Body of pancreas (tissue), 4 donors: ENCODE measurements around the gene TFB2M. TPM values are rescaled to one million over a fixed set of nuclear protein-coding genes. Genes with fewer than 3 reads are reported as not detected.

Source experiments
- ATAC-seq: fragments of 150-250 bp; one replicate; pipeline ENCODE4 v1.9.1; 2016
- DNase-seq, 4 donors: peaks; one replicate each; pipeline ENCODE4 v3.0.0-alpha.2; 2019
- H3K27ac ChIP-seq, 4 donors: fragments of 200-600 bp; sonication (generic); 1 replicate in 3 of 4; 2 replicates in 1 of 4; pipeline versions ENCODE4 v1.5.1 to v1.6.1; 2016 to 2019; ENCODE audit warnings: mild to moderate bottlenecking in 1 of 4, mixed read lengths in 1 of 4, moderate library complexity in 1 of 4
- H3K27me3 ChIP-seq, 2 donors: fragments of 200-600 bp; sonication (generic); one replicate each; pipeline ENCODE4 v1.6.0; 2016; ENCODE audit warnings: mild to moderate bottlenecking in 1 of 2
- H3K36me3 ChIP-seq, 2 donors: fragments of 200-600 bp; sonication (generic); replicated peaks in 1 of 2; 2 replicates each; pipeline ENCODE4 v1.5.1; 2016; ENCODE audit warnings: low read depth in 2 of 2; ENCODE audit not compliant: insufficient read depth in 1 of 2
- H3K4me1 ChIP-seq: fragments of 200-600 bp; sonication (generic); one replicate; pipeline ENCODE4 v1.6.0; 2016
- H3K4me3 ChIP-seq, 2 donors: fragments of 200-600 bp; sonication (generic); 1 replicate in 1 of 2; 2 replicates in 1 of 2; pipeline ENCODE4 v1.5.1; 2016 to 2019
- H3K9me3 ChIP-seq, 3 donors: fragments of 200-600 bp; sonication (generic); 1 replicate in 2 of 3; 2 replicates in 1 of 3; pipeline ENCODE4 v1.5.1; 2016
- CTCF ChIP-seq, 7 experiments: fragments of 450-650 bp in 4 of 7; fragments of 200-600 bp in 3 of 7; sonication (generic) in 3 of 7; IDR thresholded peaks; one replicate each; pipeline ENCODE4 v1.5.1; 2016 to 2019; ENCODE audit warnings: antibody characterized with exemption in 7 of 7
- POLR2A ChIP-seq, 3 donors: fragments of 450-650 bp; IDR thresholded peaks; one replicate each; pipeline ENCODE4 v1.6.1; 2016; ENCODE audit warnings: antibody characterized with exemption in 3 of 3, mild to moderate bottlenecking in 2 of 3
- WGBS, 2 donors: methylation state at CpG; one replicate each; pipeline ENCODE4 v1.1.5; 2017; 5-methylcytosine and 5-hydroxymethylcytosine counted together
- intact Hi-C: fragments of 100-400 bp; cut with DNase I; formaldehyde crosslinking; loops from one replicate; pipeline ENCODE4 v1.15.1; 2023
- total RNA-seq, 2 donors: library from RNA; depleted of rRNA; stranded (reverse); fragments of >200 nt; gene quantifications; one replicate each; pipeline ENCODE4 v1.1.0, GENCODE V29; 2016

TFB2M gene
- total RNA-seq, 2 donors from 2014 or later, result 2.3 to 8.3 TPM

GRCh38 chr1:246530482-246530881 lies 35.6 kb downstream of the TFB2M start:
- ATAC-seq (no peak), DNase-seq (no peak)
- Histone ChIP-seq H3K27ac (no peak overlapping the region), H3K4me1 (no peaks in the 10 kb centered on the region), H3K27me3 (no peaks in the 10 kb centered on the region), H3K9me3 (peaks cover 0 to 22% (median 0%) of the 10 kb centered on the region in 3 donors), H3K36me3 (no peaks in the 10 kb centered on the region), H3K4me3 (no peak overlapping the region)
- 50 to 84% methylated on average over 2 of the region's 2 CpGs for WGBS, 2 donors
- TF ChIP-seq CTCF (IDR thresholded peaks at IDR 0.05) (no peak), POLR2A (IDR thresholded peaks at IDR 0.05) (no peak)
- intact Hi-C loops, result no loop called here

DNA sequence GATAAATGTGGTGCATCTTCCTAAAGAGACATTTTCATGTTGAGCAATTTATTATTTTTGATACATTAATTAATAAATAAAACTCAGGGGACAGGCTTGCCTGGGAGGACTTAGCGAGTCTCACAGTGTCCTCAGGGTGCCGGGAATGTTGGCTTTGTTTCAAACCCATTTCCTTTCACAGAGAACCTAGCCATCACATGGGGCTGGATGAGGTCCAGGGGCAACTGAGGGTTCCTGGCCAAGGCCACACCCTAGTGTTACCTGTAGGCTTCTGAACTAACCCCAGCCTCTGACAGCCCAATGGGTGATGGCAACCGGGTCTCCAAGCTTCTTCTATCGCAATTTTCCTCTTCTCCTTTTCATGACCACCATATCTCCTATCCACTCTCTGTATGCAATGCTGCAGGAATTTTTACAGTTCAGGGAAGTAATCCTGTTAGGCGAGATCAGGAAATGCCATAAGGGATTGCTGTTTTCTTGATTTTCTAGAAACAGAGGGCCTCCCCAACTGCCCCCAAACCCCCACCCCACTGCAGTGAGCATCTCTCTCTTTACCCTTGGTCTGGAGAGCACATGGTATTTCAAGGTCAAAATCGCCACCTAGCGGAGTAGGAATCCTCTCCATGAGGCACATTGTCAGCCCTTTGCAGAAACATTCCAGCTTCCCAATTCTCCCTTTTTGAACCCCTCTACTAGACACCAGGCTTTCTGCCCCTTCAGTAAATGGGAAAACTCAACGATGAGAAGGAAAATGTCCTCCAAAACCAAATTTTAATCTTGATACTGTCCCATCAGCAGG lies 36.9 kb downstream of the TFB2M start:
- WGBS, 2 donors, result 59 to 68% methylated on average over 8 of the region's 8 CpGs
- TF ChIP-seq POLR2A (IDR thresholded peaks at IDR 0.05) (no peak), CTCF (IDR thresholded peaks at IDR 0.05) (no peak)
- Histone ChIP-seq H3K27ac (no peak overlapping the region), H3K36me3 (no peaks in the 10 kb centered on the region), H3K4me3 (no peak overlapping the region), H3K27me3 (no peaks in the 10 kb centered on the region), H3K4me1 (no peaks in the 10 kb centered on the region), H3K9me3 (peaks cover 0 to 22% (median 0%) of the 10 kb centered on the region in 3 donors)
- DNase-seq (no peak), ATAC-seq (no peak)
- intact Hi-C loops, result no loop called here

- Histone ChIP-seq H3K4me1 (no peaks in the 10 kb centered on the region), H3K27me3 (no peaks in the 10 kb centered on the region), H3K9me3 (peaks cover 0 to 15% (median 0%) of the 10 kb centered on the region in 3 donors), H3K27ac (no peak overlapping the region), H3K36me3 (no peaks in the 10 kb centered on the region), H3K4me3 (no peak overlapping the region)
- TF ChIP-seq POLR2A (IDR thresholded peaks at IDR 0.05) (no peak), CTCF (IDR thresholded peaks at IDR 0.05) (no peak)
- DNase-seq (no peak), ATAC-seq (no peak)
- intact Hi-C loops, result no loop called here
- 26 to 27% methylated on average over 4 to 5 of the region's 5 CpGs for WGBS, 2 donors
Measured at GRCh38 chr1:246527402-246528088, 38.5 kb downstream of the TFB2M start.

GRCh38 chr1:246526915-246527314 lies 39.1 kb downstream of the TFB2M start:
- ATAC-seq (no peak), DNase-seq (no peak)
- no peak overlapping the region for H3K27ac ChIP-seq
- H3K9me3 ChIP-seq, result peaks cover 0 to 9% (median 0%) of the 10 kb centered on the region in 3 donors
- intact Hi-C loops, result no loop called here
- H3K4me1 ChIP-seq, result no peaks in the 10 kb centered on the region
- H3K36me3 ChIP-seq, result no peaks in the 10 kb centered on the region
- no peaks in the 10 kb centered on the region for H3K27me3 ChIP-seq
- no peak for TF ChIP-seq POLR2A (IDR thresholded peaks at IDR 0.05)
- no peak for TF ChIP-seq CTCF (IDR thresholded peaks at IDR 0.05)
- 50 to 66% methylated on average over 2 to 7 of the region's 7 CpGs for WGBS, 2 donors
- no peak overlapping the region for H3K4me3 ChIP-seq
